Inferior parietal cortex (tissue), 1 donor: ENCODE measurements around the gene CTXND1.

Source experiments
- DNase-seq: peaks from one replicate; pipeline ENCODE4 v3.0.0-alpha.2; 2016; ENCODE audit errors: extremely low spot score

The CTXND1 gene

DNA sequence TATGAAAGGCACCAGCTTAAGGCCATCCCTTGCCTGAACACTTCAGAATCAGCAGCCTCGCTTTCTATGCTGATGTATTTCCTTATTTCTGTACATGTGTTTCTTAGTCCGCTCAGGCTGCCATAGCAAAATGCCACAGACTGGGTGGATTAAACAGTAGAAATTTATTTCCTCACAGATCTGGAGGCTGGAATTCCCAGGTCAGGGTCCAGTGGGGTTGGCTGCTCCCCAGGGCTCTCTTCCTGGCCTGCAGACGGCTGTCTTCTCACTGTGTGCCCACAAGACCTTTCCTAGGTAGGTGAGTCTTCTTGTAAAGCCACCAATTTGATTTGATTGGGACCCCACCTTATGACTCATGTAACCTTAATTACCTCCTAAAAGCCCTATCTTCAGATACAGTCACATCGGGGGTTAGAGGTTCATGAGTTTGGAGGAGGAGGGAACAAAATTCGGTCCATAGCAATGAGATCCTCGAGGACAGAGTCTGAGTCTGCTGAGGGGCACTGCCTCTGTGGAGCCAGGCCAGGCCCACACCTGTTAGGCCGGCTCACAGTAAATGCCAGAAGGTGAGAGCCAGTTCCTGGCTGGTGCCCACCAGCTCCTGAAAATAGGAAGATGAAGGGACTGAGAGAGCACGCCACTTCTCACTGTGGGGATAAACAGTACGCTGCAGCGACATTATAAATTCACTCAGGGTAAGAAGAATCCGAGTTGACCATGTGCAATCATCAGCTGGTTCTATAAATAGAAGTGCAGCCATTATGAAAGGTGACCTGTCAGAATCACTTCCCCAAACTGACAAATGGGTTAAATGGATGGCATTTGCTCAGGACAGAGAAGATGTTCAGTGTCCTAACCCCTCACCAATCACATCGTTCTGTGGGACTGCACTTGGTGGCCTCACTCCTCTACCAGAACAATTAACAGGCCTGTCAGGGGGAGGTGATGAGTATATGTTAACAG lies 41.1 kb downstream of the CTXND1 start:
- no peak for DNase-seq

DNA sequence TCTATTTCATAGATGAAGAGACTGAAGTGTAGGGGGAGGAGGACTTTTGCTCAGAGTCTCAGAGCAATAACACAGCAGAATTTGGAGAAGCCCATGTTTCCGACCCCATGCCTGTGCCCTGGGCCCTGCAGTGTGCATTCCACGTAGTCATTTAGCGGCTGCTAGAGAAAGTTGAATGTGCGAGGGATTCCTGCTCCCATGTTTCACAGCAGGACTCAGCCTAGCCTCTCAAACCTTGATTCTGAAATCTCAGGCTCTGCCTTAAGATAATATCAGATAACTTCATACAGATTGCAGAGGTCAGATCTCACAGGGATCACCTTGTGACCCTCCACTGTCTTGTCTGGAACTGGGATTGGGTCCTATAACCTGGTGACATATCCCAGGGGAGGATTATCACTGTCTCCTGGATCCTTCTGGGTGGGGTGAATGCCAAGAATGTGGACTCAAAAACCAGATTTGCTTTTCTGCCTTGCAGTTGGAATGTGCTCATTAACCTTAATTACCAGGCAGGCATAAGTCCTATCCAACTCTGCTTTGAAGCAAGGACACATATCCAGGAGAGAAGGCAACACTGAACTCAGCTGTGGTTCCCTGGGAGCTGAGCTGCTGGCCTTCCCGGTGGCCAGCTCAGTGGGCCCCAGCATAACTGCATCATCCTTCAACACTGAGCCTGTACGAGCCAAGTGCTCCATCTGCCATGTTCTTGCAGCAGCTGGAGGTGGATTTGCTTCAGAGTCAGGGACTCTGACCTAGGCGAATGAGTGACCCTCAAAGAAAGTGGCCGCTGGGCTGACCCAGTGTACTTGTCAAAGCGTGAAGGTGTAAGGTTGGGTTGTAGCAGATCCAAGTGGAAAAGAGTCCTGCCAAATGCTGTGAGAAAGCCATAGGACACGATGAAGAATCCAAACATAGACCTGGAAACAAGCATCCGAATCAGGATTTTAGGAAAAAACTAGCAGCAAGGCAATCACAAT lies 43.0 kb downstream of the CTXND1 start:
- DNase-seq: no peak

DNA sequence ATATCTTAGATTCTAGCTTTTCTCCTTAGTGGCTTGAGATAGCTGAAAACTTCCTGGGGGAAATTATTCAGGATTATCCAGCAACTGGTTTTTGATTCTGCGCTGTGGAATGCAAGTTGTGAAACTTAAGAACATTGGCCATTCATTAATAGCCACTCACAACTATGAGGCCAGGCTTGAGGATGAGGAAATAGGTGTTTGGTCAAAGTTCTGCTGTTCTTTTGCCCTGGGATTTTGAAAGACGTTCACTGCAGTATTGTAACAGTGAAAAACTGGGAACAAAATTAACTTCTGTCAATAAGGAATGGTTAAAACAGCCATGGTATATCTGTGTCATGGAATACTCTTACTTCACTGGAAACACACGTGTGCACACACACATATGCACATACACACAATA lies 44.1 kb downstream of the CTXND1 start:
- DNase-seq: no peak

- no peak for DNase-seq
These were observed 47.8 kb downstream of the CTXND1 start for GRCh38 chr15:80204231-80204630.

DNA sequence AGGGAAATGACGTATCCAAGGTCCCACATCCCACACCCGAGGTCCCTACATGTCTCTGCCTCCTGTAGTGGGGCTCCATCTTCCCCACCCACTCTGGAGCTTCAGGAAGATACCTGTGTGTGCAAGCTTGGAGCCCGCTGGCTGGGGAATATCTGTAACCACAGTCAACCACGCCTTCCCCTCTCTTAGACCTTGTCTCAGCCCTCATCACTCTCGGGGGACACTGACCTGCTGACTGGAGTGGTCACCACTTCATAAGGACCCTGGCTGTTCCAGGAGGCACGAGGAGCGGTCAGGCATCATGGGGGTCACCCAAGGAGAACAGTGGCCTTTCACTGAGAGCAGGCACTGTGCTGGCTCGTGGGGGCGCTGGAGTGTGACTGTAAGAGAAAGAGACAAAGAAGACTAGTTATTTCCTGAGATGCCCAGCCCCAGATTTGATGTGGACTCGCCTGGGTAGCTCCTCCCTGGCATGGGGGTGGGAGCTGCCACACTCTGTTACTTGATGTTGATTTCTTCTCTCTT lies 48.6 kb downstream of the CTXND1 start:
- no peak for DNase-seq

DNA sequence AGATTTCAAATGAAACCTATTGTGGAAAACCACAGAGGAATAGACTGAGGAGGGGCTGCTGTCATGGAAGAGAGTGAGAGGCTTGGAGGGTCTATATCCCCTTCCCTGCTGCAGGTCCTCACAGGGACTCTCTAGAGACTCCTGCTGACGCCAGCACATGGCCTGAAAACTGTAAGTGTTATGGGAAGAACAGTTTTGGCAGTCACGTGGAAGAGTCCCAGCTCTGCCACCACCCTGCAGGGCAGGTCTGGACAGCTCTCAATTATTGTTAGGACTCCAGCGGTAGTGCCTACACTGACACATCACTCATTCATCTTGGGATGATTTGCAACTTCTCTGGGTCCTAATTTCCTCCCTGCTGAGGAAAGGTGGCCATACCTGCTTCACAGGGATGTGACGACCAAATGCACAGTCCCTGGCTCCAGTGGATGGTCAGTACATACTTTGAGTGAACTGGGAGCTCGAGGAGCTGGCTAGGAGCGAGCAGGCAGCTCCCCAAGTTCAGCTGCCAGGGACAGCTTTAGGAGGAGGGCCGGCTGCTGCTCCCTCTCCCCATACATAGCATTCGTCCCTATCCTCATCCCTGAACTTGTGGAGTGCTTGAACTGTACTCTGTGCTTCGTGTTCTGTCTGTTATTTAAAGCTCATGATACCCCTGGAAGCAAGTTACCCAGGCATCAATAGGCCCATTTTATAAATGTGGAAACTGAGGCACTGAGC lies 49.2 kb downstream of the CTXND1 start:
- DNase-seq: no peak

DNA sequence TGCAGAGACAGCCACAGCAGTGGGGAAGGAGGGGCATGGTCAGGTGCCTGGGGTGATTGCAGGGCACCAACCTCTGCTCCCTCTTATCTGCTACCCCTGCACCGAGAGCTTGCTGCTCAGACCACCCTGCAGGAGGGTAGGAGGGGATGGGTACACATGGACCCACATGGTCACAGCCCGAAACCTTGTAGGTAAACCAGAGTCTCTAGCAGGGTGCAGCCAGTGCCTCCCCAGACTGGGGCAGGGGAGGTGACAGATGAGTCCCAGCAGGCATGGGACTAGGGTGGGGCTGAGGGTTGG lies 50.0 kb downstream of the CTXND1 start:
- no peak for DNase-seq

DNA sequence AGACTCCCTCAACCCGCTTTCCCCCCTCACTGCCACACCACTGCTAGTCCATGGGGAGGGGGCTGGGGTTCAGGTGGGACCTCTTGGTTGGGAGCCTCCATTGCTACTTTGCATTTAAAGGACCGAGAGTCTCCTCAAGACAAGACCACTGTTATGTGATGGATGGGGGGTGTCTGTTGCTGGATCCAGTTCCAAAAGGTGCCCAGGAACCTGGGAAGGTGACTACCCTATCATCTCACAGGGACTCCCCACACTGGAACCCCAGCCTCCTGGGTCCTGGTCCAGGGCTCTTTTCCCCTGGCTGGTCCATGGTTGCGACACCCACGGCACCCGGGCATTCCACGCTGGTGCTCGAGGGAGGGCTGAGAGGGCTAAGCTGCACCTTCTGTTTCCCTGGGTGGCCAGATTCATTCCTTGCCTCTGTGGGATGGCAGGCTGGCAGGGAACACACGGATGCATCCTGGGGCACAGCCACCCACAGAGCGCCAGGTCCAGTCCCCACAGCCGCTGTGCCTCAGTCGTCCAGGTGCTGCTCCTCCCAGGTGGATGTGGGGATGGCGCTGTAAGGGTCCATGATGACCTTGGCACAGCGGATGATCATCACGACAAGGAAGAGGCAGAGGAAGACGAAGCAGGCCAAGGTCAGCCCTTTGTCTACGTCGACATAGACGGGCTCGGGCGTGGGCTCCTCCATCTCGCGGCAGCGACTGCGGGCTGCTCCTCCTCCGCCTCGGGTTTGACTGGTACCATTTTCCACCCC lies 50.6 kb downstream of the CTXND1 start:
- no peak for DNase-seq

- DNase-seq: no peak
These were observed 52.1 kb downstream of the CTXND1 start for GRCh38 chr15:80199869-80200268.

GRCh38 chr15:80199366-80199765 lies 52.6 kb downstream of the CTXND1 start:
- no peak for DNase-seq

- no peak for DNase-seq
These were observed 57.1 kb downstream of the CTXND1 start for GRCh38 chr15:80194914-80195313.

DNA sequence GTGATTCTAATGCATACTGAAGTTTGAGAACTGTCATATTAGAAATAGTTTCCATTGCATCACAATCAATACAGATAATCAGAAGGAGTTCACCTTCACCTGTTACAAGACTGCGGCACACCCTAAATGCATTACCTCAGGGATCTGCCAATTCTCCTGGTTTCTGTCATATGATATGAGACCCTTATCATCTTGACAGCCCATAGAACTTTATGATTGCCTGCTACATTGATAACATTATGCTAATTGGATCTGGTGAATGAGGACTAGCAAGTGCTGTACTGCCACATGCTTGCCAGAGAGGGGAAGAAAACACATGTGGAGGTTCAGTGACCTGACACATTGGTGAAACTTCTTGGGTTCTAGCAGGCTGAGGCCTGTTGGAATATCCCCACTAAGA lies 57.8 kb downstream of the CTXND1 start:
- DNase-seq: no peak

- no peak for DNase-seq
These were observed 60.0 kb downstream of the CTXND1 start for GRCh38 chr15:80191897-80192595.

- no peak for DNase-seq
These were observed 60.8 kb downstream of the CTXND1 start for GRCh38 chr15:80191198-80191597.

GRCh38 chr15:80188251-80188650 lies 63.8 kb downstream of the CTXND1 start:
- DNase-seq: no peak

DNA sequence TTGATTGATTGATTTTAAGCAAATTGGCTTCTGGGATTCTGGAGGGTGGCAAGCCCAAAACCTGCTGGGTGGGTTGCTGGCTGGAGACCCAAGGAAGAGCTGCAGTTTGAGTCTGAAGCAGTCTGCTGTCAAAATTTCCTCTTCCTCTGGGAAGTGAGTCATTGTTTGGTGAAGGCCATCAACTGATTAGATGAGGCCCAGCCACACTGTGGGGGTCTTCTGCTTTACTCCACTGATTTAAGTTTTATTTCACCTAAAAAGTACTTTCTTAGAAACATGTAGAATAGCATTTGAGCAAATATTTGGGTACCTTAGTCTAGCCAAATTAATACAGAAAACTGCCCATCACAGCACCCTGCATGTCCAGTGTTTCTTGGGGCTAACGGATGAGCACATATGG lies 65.4 kb downstream of the CTXND1 start:
- no peak for DNase-seq

GRCh38 chr15:80186066-80186465 lies 65.9 kb downstream of the CTXND1 start:
- DNase-seq: no peak

DNA sequence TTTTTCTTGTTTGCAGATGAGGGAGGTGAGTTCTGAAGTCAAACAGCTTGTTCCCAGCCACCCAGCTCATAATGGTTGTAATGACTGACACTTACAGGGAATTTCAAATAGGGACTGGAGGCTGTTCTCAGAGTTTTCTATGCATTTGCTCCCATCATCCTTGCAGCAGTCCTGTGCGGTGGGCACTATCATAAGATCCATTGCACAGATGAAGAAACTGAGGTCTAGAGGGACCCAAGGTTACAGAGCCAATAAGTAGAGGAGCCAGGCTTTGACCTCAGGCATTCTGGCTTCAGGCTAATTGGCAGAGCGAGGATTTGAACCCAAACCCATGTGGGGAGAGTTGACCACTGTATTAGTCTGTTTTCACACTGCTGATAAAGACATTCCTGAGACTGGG lies 66.9 kb downstream of the CTXND1 start:
- no peak for DNase-seq

- no peak for DNase-seq
These were observed 67.5 kb downstream of the CTXND1 start for GRCh38 chr15:80184554-80184953.

GRCh38 chr15:80183886-80184285 lies 68.1 kb downstream of the CTXND1 start:
- peak; percentile 35 for DNase-seq
